GM20431 (cell line): Measurements from ENCODE around the gene FBXL20.

Experiments
- in situ Hi-C: fragments of 300-500 bp; cut with MseI, MboI; formaldehyde crosslinking; loops from one replicate; pipeline ENCODE4 v1.15.0; 2020; ENCODE audit warnings: low sequenced_read_pairs; ENCODE audit not compliant: unreplicated experiment

The FBXL20 gene

GRCh38 chr17:39231091-39231561 is 170.3 kb downstream of the FBXL20 start:
- in situ Hi-C loops: no loop called here

- in situ Hi-C loops: no loop called here
Measured at GRCh38 chr17:39230361-39230760, 171.1 kb downstream of the FBXL20 start.

GRCh38 chr17:39229274-39229913 is 172.0 kb downstream of the FBXL20 start:
- in situ Hi-C loops: no loop called here

GRCh38 chr17:39227364-39227919 is 174.0 kb downstream of the FBXL20 start:
- in situ Hi-C loops: no loop called here

GRCh38 chr17:39225959-39226683 is 175.3 kb downstream of the FBXL20 start:
- in situ Hi-C loops: no loop called here

- in situ Hi-C loops: no loop called here
Measured at GRCh38 chr17:39225308-39225958, 176.0 kb downstream of the FBXL20 start, which contains the start of gene STAC2. TSS of gene STAC2 (minus strand) at chr17:39225945. CDS start at chr17:39225502, 443 bp downstream.

GRCh38 chr17:39224778-39225307 is 176.6 kb downstream of the FBXL20 start:
- in situ Hi-C loops: no loop called here

- in situ Hi-C loops: no loop called here
Measured at GRCh38 chr17:39223907-39224777, 177.3 kb downstream of the FBXL20 start.

GRCh38 chr17:39222866-39223834 is 178.3 kb downstream of the FBXL20 start:
- in situ Hi-C loops: no loop called here

GRCh38 chr17:39222151-39222550 is 179.3 kb downstream of the FBXL20 start:
- in situ Hi-C loops: no loop called here

GRCh38 chr17:39221572-39221971 is 179.9 kb downstream of the FBXL20 start:
- in situ Hi-C loops: no loop called here

GRCh38 chr17:39219647-39220154 is 181.7 kb downstream of the FBXL20 start:
- in situ Hi-C loops: no loop called here

- in situ Hi-C loops: no loop called here
Measured at GRCh38 chr17:39218906-39219305, 182.5 kb downstream of the FBXL20 start.

GRCh38 chr17:39217734-39218369 is 183.6 kb downstream of the FBXL20 start:
- in situ Hi-C loops: no loop called here

- in situ Hi-C loops: no loop called here
Measured at GRCh38 chr17:39213852-39214251, 187.6 kb downstream of the FBXL20 start.

GRCh38 chr17:39212841-39213480 is 188.5 kb downstream of the FBXL20 start:
- in situ Hi-C loops: no loop called here

- in situ Hi-C loops: no loop called here
Measured at GRCh38 chr17:39212195-39212810, 189.1 kb downstream of the FBXL20 start.
